ENCODE data around the gene PRSS33.

PRSS33 gene

GRCh38 chr16:2792940-2793339 is 5.6 kb upstream of the PRSS33 start:
- Histone ChIP-seq H3K4me3 (ENCODE audit: low read depth, low read length) (no peak overlapping the region), H3K27me3 (ENCODE audit: control insufficient read depth, insufficient read depth, low read length) (no peaks in the 10 kb centered on the region), H3K4me1 (ENCODE audit: control insufficient read depth, insufficient read depth, low read length) (no peaks in the 10 kb centered on the region), H3K36me3 (ENCODE audit: control insufficient read depth, insufficient read depth, low read length) (no peaks in the 10 kb centered on the region), H3K9me3 (ENCODE audit: control insufficient read depth, insufficient read depth, low read length) (no peaks in the 10 kb centered on the region), H3K27ac (ENCODE audit: low read depth, low read length) (no peak overlapping the region), H3K9ac (ENCODE audit: low read depth, low read length) (no peak overlapping the region)

GRCh38 chr16:2791174-2791573 is 3.8 kb upstream of the PRSS33 start:
- Histone ChIP-seq H3K4me1 (ENCODE audit: control insufficient read depth, insufficient read depth, low read length) (no peaks in the 10 kb centered on the region), H3K27ac (ENCODE audit: low read depth, low read length) (no peak overlapping the region), H3K9ac (ENCODE audit: low read depth, low read length) (no peak overlapping the region), H3K27me3 (ENCODE audit: control insufficient read depth, insufficient read depth, low read length) (peaks cover 4% of the 10 kb centered on the region; the same call in 1 of the 2 replicates), H3K4me3 (ENCODE audit: low read depth, low read length) (no peak overlapping the region), H3K9me3 (ENCODE audit: control insufficient read depth, insufficient read depth, low read length) (no peaks in the 10 kb centered on the region), H3K36me3 (ENCODE audit: control insufficient read depth, insufficient read depth, low read length) (no peaks in the 10 kb centered on the region)

- no peak overlapping the region for H3K4me3 ChIP-seq (ENCODE audit: low read depth, low read length)
- no peak overlapping the region for H3K9ac ChIP-seq (ENCODE audit: low read depth, low read length)
- no peaks in the 10 kb centered on the region for H3K36me3 ChIP-seq (ENCODE audit: control insufficient read depth, insufficient read depth, low read length)
- H3K4me1 ChIP-seq (ENCODE audit: control insufficient read depth, insufficient read depth, low read length): no peaks in the 10 kb centered on the region
- H3K27me3 ChIP-seq (ENCODE audit: control insufficient read depth, insufficient read depth, low read length): peaks cover 10% of the 10 kb centered on the region; the same call in 1 of the 2 replicates
- H3K27ac ChIP-seq (ENCODE audit: low read depth, low read length): no peak overlapping the region
- no peaks in the 10 kb centered on the region for H3K9me3 ChIP-seq (ENCODE audit: control insufficient read depth, insufficient read depth, low read length)
Observed at GRCh38 chr16:2790631-2791030, 3.3 kb upstream of the PRSS33 start.

- Histone ChIP-seq H3K4me1 (ENCODE audit: control insufficient read depth, insufficient read depth, low read length) (no peaks in the 10 kb centered on the region), H3K4me3 (ENCODE audit: low read depth, low read length) (no peak overlapping the region), H3K27me3 (ENCODE audit: control insufficient read depth, insufficient read depth, low read length) (peaks cover 27% of the 10 kb centered on the region), H3K9me3 (ENCODE audit: control insufficient read depth, insufficient read depth, low read length) (no peaks in the 10 kb centered on the region), H3K9ac (ENCODE audit: low read depth, low read length) (no peak overlapping the region), H3K36me3 (ENCODE audit: control insufficient read depth, insufficient read depth, low read length) (no peaks in the 10 kb centered on the region), H3K27ac (ENCODE audit: low read depth, low read length) (no peak overlapping the region)
Observed at GRCh38 chr16:2787961-2788360, 601 bp upstream of the PRSS33 start.

- Histone ChIP-seq H3K27ac (ENCODE audit: low read depth, low read length) (no peak overlapping the region), H3K9ac (ENCODE audit: low read depth, low read length) (no peak overlapping the region), H3K9me3 (ENCODE audit: control insufficient read depth, insufficient read depth, low read length) (no peaks in the 10 kb centered on the region), H3K4me3 (ENCODE audit: low read depth, low read length) (no peak overlapping the region), H3K36me3 (ENCODE audit: control insufficient read depth, insufficient read depth, low read length) (no peaks in the 10 kb centered on the region), H3K27me3 (ENCODE audit: control insufficient read depth, insufficient read depth, low read length) (peaks cover 27% of the 10 kb centered on the region), H3K4me1 (ENCODE audit: control insufficient read depth, insufficient read depth, low read length) (no peaks in the 10 kb centered on the region)
Observed at GRCh38 chr16:2786826-2787151, 571 bp downstream of the PRSS33 start.

DNA sequence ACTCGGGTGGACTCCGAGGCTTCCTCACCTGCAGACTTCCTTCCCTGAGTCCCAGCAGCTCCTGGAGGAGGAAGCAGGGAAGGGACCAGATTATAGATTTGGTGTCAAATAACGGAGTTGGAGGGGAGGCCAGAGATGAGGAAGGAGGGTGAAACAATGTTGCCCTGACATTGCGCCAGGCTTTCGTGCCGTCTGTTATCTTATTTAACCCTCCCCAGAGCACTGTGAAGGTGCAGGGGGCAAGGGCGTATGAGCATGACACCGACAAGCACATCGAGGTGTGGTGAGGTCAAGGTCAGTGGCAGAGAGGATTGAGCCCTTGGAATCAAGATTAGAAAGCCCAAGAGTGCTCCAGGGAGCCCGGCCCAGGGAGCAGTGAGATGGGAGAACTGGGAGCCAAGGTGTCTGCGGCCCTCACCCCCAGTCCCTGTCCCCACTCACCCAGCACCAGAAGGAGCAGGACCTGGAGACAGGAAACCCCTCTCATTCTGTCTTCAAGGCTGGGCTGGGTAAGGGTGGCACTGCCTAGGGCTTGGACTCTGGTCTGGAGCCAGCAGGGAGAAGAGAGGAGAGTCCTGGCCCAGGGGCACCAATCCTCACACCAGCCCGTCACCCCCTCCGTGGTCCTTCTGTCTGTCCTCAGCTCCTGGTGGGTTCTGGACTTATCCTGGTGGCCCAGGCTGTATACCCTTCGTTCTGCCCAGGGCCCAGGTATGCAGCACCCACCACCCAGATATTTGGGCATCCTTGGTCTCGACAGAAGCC is 1.1 kb downstream of the PRSS33 start:
- no peak overlapping the region for H3K4me3 ChIP-seq (ENCODE audit: low read depth, low read length)
- H3K27ac ChIP-seq (ENCODE audit: low read depth, low read length): no peak overlapping the region
- no peak overlapping the region for H3K9ac ChIP-seq (ENCODE audit: low read depth, low read length)
- no peaks in the 10 kb centered on the region for H3K4me1 ChIP-seq (ENCODE audit: control insufficient read depth, insufficient read depth, low read length)
- no peaks in the 10 kb centered on the region for H3K9me3 ChIP-seq (ENCODE audit: control insufficient read depth, insufficient read depth, low read length)
- no peaks in the 10 kb centered on the region for H3K36me3 ChIP-seq (ENCODE audit: control insufficient read depth, insufficient read depth, low read length)
- peaks cover 27% of the 10 kb centered on the region for H3K27me3 ChIP-seq (ENCODE audit: control insufficient read depth, insufficient read depth, low read length)

DNA sequence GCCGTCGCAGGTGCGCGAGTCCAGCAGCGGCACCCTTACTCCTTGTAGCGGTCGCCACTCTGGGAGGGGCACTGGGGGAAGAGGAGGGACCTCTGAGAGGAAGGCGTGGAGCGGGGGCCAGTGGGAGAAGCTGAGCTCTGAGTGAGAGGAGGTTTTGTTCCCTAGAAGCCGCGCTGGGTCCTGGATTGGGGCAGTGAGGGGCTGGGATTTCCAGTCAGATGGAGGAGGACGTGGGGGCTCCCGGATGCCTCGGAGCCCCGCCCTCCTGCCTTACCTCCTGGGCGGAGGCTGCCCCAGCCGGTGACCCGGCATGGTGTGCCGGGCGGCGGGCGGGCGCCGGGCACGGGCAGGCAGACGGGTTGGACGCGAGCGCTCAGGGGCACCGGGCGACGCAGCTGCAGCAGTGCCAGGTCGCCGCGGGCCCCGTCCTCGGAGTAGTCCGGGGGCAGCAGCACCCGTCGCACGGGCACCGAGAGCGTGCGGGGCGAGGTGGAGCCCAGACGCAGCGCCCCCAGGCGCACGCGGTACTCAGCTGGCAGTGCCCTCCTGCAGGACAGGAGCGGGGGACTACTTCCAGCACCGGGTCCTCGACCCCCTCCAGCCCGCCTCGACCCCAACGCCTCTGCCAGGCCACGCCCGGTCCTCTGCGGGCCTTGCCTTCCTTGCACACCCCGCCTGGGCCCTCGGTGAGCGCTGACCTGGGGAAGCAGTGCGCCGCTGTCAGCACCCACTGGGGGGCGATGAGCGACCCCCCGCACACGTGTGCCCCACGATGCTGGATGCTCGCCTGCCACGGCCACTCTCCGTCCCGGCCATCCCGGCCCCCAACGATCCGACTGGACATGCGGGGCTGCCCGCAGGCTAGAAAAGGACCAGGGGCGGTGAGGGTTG is 2.0 kb downstream of the PRSS33 start:
- no peaks in the 10 kb centered on the region for H3K4me1 ChIP-seq (ENCODE audit: control insufficient read depth, insufficient read depth, low read length)
- no peak overlapping the region for H3K9ac ChIP-seq (ENCODE audit: low read depth, low read length)
- peaks cover 27% of the 10 kb centered on the region for H3K27me3 ChIP-seq (ENCODE audit: control insufficient read depth, insufficient read depth, low read length)
- H3K36me3 ChIP-seq (ENCODE audit: control insufficient read depth, insufficient read depth, low read length): no peaks in the 10 kb centered on the region
- H3K9me3 ChIP-seq (ENCODE audit: control insufficient read depth, insufficient read depth, low read length): no peaks in the 10 kb centered on the region
- H3K27ac ChIP-seq (ENCODE audit: low read depth, low read length): no peak overlapping the region
- H3K4me3 ChIP-seq (ENCODE audit: low read depth, low read length): peak overlapping the region; percentile 47

DNA sequence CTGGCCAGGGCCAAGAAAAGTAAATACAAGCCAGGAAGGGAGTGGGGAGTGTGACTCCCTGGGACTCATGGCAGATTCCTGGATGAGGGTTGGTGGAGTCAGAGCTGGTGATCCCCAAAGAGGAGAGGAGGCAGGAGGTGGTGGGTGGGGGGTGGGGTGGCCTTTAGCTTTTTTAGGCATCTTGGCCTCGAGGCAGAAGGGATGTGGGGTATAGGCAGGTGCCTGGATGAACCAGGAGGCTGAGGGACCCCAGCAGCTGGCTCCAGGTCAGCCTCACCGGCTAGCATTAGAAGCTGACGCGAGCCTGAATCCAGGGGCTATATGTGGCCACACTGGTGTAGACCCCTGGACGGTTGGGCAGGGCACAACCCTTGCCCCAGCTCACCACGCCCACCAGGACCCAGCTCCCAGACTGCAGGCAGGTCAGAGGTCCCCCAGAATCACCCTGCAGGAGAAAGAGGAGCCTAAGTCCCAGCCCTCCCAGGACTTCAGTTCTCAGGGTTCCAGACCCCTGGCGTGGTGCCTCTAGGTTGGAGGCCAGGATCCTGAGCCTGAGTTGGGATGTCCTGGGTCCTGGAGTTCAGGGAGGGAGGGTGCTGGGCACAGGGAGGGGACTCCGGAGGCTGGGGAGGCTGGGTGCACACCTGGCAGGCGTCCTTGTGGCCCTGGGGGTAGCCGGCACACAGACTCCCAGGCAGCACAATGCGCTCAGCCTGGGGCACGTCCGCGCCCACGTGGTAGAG is 2.8 kb downstream of the PRSS33 start:
- Histone ChIP-seq H3K27ac (ENCODE audit: low read depth, low read length) (no peak overlapping the region), H3K27me3 (ENCODE audit: control insufficient read depth, insufficient read depth, low read length) (peaks cover 27% of the 10 kb centered on the region), H3K4me1 (ENCODE audit: control insufficient read depth, insufficient read depth, low read length) (no peaks in the 10 kb centered on the region), H3K4me3 (ENCODE audit: low read depth, low read length) (peak overlapping the region; percentile 47), H3K9me3 (ENCODE audit: control insufficient read depth, insufficient read depth, low read length) (no peaks in the 10 kb centered on the region), H3K36me3 (ENCODE audit: control insufficient read depth, insufficient read depth, low read length) (no peaks in the 10 kb centered on the region), H3K9ac (ENCODE audit: low read depth, low read length) (no peak overlapping the region)

- H3K27me3 ChIP-seq (ENCODE audit: control insufficient read depth, insufficient read depth, low read length): peaks cover 27% of the 10 kb centered on the region
- no peaks in the 10 kb centered on the region for H3K36me3 ChIP-seq (ENCODE audit: control insufficient read depth, insufficient read depth, low read length)
- H3K27ac ChIP-seq (ENCODE audit: low read depth, low read length): no peak overlapping the region
- H3K4me1 ChIP-seq (ENCODE audit: control insufficient read depth, insufficient read depth, low read length): no peaks in the 10 kb centered on the region
- no peak overlapping the region for H3K4me3 ChIP-seq (ENCODE audit: low read depth, low read length)
- no peak overlapping the region for H3K9ac ChIP-seq (ENCODE audit: low read depth, low read length)
- no peaks in the 10 kb centered on the region for H3K9me3 ChIP-seq (ENCODE audit: control insufficient read depth, insufficient read depth, low read length)
Observed at GRCh38 chr16:2783581-2784357, 3.6 kb downstream of the PRSS33 start.

GRCh38 chr16:2782583-2783351 is 4.6 kb downstream of the PRSS33 start:
- no peaks in the 10 kb centered on the region for H3K36me3 ChIP-seq (ENCODE audit: control insufficient read depth, insufficient read depth, low read length)
- peaks cover 27% of the 10 kb centered on the region for H3K27me3 ChIP-seq (ENCODE audit: control insufficient read depth, insufficient read depth, low read length)
- H3K27ac ChIP-seq (ENCODE audit: low read depth, low read length): no peak overlapping the region
- H3K4me3 ChIP-seq (ENCODE audit: low read depth, low read length): no peak overlapping the region
- H3K9ac ChIP-seq (ENCODE audit: low read depth, low read length): no peak overlapping the region
- no peaks in the 10 kb centered on the region for H3K9me3 ChIP-seq (ENCODE audit: control insufficient read depth, insufficient read depth, low read length)
- H3K4me1 ChIP-seq (ENCODE audit: control insufficient read depth, insufficient read depth, low read length): peaks cover 7% of the 10 kb centered on the region
